SW 1271 (cell line): Measurements from ENCODE around the gene SLC16A6.
"Not testable (repeated sequence)": the region's sequence is repeated elsewhere in the genome, so short reads cannot be mapped to it uniquely, and the experiment has no call there.

ENCODE experiments used
- DNase-seq, 2 experiments: peaks; one replicate each; lab custom pipeline; 2025; lab: John Stamatoyannopoulos, UW

SLC16A6 gene

DNA sequence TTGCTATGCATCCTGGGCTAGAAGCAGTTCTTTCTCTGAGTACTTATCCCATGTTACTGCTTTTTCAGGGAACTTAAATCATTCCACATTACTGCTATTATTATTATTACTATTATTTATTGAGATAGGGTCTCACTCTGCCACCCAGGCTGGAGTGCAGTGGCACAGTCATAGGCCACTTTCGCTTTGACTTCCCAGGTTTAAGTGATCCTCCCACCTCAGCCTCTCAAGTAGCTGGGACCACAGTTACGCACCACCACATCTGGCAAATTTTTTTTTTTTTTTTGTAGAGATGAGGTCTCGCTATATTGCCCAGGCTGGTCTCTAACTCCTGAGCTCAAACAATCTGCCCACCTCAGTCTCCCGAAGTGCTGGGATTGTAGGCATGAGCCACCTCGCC is 71.5 kb downstream of the SLC16A6 start:
- DNase-seq = not testable (repeated sequence)
